GM12873 (cell line): ENCODE measurements around the gene PSMD12.

Experiments
- CTCF ChIP-seq: IDR thresholded peaks from 2 replicates; pipeline ENCODE4 v1.5.1; 2012; ENCODE audit warnings: low read depth, mild to moderate bottlenecking, moderate library complexity, low read length, control low read depth; ENCODE audit not compliant: insufficient read depth; ENCODE audit errors: missing control alignments

The PSMD12 gene

GRCh38 chr17:67364847-67365737, 1.3 kb downstream of the PSMD12 start:
- no peak for TF ChIP-seq CTCF

- TF ChIP-seq CTCF = no peak
Observed at GRCh38 chr17:67362173-67362572, 4.2 kb downstream of the PSMD12 start.

- no peak for TF ChIP-seq CTCF
Observed at GRCh38 chr17:67360880-67361279, 5.5 kb downstream of the PSMD12 start.

- peak; percentile 39 for TF ChIP-seq CTCF
Observed at GRCh38 chr17:67359960-67360791, 6.2 kb downstream of the PSMD12 start.

GRCh38 chr17:67358612-67359011, 7.8 kb downstream of the PSMD12 start:
- no peak for TF ChIP-seq CTCF

- no peak for TF ChIP-seq CTCF
Observed at GRCh38 chr17:67353929-67354574, 12.3 kb downstream of the PSMD12 start.

- no peak for TF ChIP-seq CTCF
Observed at GRCh38 chr17:67353161-67353560, 13.2 kb downstream of the PSMD12 start.
